Measurements from ENCODE around the gene COL1A2. TPM values are rescaled to one million over a fixed set of nuclear protein-coding genes. Genes with fewer than 3 reads are reported as not detected.

COL1A2 gene
- total and polyA plus RNA-seq, 2 of the 4 experiments (the other 2 are of a cell fraction): 1,211 to 4,454 TPM

DNA sequence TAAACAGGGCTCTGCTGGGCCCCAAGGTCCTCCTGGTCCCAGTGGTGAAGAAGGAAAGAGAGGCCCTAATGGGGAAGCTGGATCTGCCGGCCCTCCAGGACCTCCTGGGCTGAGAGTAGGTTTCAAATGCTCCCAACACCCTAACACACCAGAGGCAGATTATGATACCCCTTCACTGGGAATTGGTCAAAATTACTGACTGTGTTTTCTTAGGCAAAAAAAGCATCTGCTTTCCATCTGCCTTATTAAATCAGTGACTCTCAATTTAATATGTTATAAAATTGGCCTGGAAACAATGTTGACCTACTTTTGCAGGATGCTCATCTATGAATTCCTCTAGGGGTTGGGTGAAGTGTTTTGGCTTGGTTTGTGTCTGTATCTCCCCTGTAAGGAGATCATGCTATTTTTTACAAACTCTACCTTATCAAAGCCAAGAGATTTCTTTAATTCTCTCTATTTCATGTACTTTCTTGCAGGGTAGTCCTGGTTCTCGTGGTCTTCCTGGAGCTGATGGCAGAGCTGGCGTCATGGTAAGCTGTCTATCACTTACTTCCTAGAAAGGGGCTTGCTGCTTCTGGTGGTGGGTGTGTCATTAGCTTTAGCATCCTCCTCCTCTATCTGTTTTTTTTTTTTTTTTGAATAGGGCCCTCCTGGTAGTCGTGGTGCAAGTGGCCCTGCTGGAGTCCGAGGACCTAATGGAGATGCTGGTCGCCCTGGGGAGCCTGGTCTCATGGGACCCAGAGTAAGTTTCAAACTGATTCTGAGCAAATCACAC lies 15.9 kb downstream of the COL1A2 start:
- H3K9me3 ChIP-seq (ENCODE audit: control insufficient read depth, insufficient read depth, low read length): no peaks in the 10 kb centered on the region
- H4K5ac ChIP-seq (ENCODE audit: low read depth, low read length): peak overlapping the region; percentile 56
- BruUV-seq (replicated peaks): no TSS peak
- peak overlapping the region; percentile 84 for H3K9ac ChIP-seq (ENCODE audit: low read depth, low read length)
- peak overlapping the region; percentile 27; the same call in 1 of the 2 replicates for H2BK20ac ChIP-seq (ENCODE audit: low read depth, low read length)
- H2AK9ac ChIP-seq (replicated peaks; ENCODE audit: low read depth, low read length, poor library complexity): no peak overlapping the region
- H3K79me1 ChIP-seq (ENCODE audit: low read depth in 1 of 2, low read length in 2 of 2): peaks cover 0 to 38% of the 10 kb centered on the region in 2 experiments; a peak in 2 of 4 replicates
- H3K27ac ChIP-seq (ENCODE audit: insufficient read depth, low read length): peak overlapping the region; percentile 99
- no peak for DNase-seq
- H3K4me2 ChIP-seq (ENCODE audit: low read depth, low read length): no peak overlapping the region; the same call in 1 of the 2 replicates
- H2BK5ac ChIP-seq (ENCODE audit: low read depth, low read length, poor library complexity, severe bottlenecking): peak overlapping the region; percentile 99
- peaks cover 31% of the 10 kb centered on the region for H3K4me1 ChIP-seq (ENCODE audit: control insufficient read depth, insufficient read depth, low read length)
- H2BK15ac ChIP-seq (ENCODE audit: low read depth, low read length): peak overlapping the region; percentile 7; the same call in 1 of the 3 replicates
- peak overlapping the region; percentile 27 to 45; a peak in 3 of 4 replicates for H4K8ac ChIP-seq (ENCODE audit: low read depth in 2 of 2, low read length in 2 of 2)
- POLR2A ChIA-PET (ENCODE audit: unreplicated experiment): interaction anchor here (0.6 to 1.0 kb wide), 4 partner anchors 10 to 15 kb away, joined by 3 read pairs; no protein-coding TSS in a partner anchor
- H2AFZ ChIP-seq (replicated peaks; ENCODE audit: low read length, poor library complexity): no peak overlapping the region
- peaks cover 3% of the 10 kb centered on the region; the same call in 1 of the 2 replicates for H3K9me1 ChIP-seq (ENCODE audit: insufficient read depth, low read length)
- in situ Hi-C loops (cut with MboI; ENCODE audit: low sequenced_read_pairs) (no loop called here), intact Hi-C loops (cut with micrococcal nuclease) (no loop called here), dilution Hi-C loops (cut with HindIII; ENCODE audit: low sequenced_read_pairs, unreplicated experiment) (no loop called here)
- no peaks in the 10 kb centered on the region for H3K27me3 ChIP-seq (ENCODE audit: control insufficient read depth, insufficient read depth, low read length)
- H2AK5ac ChIP-seq (ENCODE audit: low read depth, low read length): peak overlapping the region; percentile 57; the same call in 1 of the 2 replicates
- peak overlapping the region; percentile 61 for H3K4ac ChIP-seq (ENCODE audit: low read depth, low read length)
- WGBS, 2 experiments (ENCODE audit: extremely low coverage in 2 of 2, insufficient read length in 1 of 2): no CpG with 5 or more reads among the region's 6 CpGs
- CTCF ChIA-PET: interaction anchor here (0.7 to 1.4 kb wide), 4 partner anchors 113 to 122 kb away, joined by 3 to 5 read pairs (median 4); no protein-coding TSS in a partner anchor
- H2BK120ac ChIP-seq (ENCODE audit: low read depth, low read length): peak overlapping the region; percentile 16
- no peak overlapping the region for H3K4me3 ChIP-seq (ENCODE audit: insufficient read depth, low read depth, low read length)
- H3K23ac ChIP-seq (ENCODE audit: low read depth, low read length): peak overlapping the region; percentile 20
- peak overlapping the region; percentile 87; the same call in 1 of the 2 replicates for H3K56ac ChIP-seq (ENCODE audit: extremely low read depth, insufficient read depth, low read length)
- peak overlapping the region; percentile 16 for H3K14ac ChIP-seq (replicated peaks; ENCODE audit: low read depth, low read length)
- peaks cover 86% of the 10 kb centered on the region for H3K36me3 ChIP-seq (ENCODE audit: control insufficient read depth, insufficient read depth, low read length)
- H3K18ac ChIP-seq (ENCODE audit: low read depth, low read length): peak overlapping the region; percentile 91
- peak overlapping the region; percentile 60 for H4K91ac ChIP-seq (ENCODE audit: insufficient read depth, low read depth, low read length)
- H4K20me1 ChIP-seq (ENCODE audit: insufficient read depth, low read length): peaks cover 26% of the 10 kb centered on the region; the same call in 1 of the 2 replicates
- ATAC-seq (ENCODE audit: low read depth): no peak; the same call in 1 of the 2 replicates
- TF ChIP-seq CEBPB (IDR thresholded peaks at IDR 0.05; ENCODE audit: low read depth, low read length) (no peak), MXI1 (IDR thresholded peaks at IDR 0.05; ENCODE audit: borderline replicate concordance, low read depth, low read length) (no peak), CHD1 (IDR thresholded peaks at IDR 0.05; ENCODE audit: low read depth, low read length) (no peak), ELK1 (IDR thresholded peaks at IDR 0.05; ENCODE audit: borderline replicate concordance, low read depth, low read length) (no peak), RFX5 (IDR thresholded peaks at IDR 0.05; ENCODE audit: low read depth, low read length) (no peak), RCOR1 (IDR thresholded peaks at IDR 0.05; ENCODE audit: insufficient replicate concordance, low read length) (no peak), FOS (IDR thresholded peaks at IDR 0.05; ENCODE audit: low read depth, low read length) (no peak), POLR2A (IDR thresholded peaks at IDR 0.05; ENCODE audit: low read depth, low read length) (no peak), RAD21 (IDR thresholded peaks at IDR 0.05; ENCODE audit: low read length) (no peak), USF2 (IDR thresholded peaks at IDR 0.05; ENCODE audit: low read depth, low read length) (no peak), SMC3 (IDR thresholded peaks at IDR 0.05; ENCODE audit: low read depth, low read length) (no peak), MAZ (IDR thresholded peaks at IDR 0.05; ENCODE audit: borderline replicate concordance, low read depth, low read length) (no peak), MAFK (IDR thresholded peaks at IDR 0.05; ENCODE audit: low read depth, low read length) (no peak)
- TF ChIP-seq, protein P1, sequence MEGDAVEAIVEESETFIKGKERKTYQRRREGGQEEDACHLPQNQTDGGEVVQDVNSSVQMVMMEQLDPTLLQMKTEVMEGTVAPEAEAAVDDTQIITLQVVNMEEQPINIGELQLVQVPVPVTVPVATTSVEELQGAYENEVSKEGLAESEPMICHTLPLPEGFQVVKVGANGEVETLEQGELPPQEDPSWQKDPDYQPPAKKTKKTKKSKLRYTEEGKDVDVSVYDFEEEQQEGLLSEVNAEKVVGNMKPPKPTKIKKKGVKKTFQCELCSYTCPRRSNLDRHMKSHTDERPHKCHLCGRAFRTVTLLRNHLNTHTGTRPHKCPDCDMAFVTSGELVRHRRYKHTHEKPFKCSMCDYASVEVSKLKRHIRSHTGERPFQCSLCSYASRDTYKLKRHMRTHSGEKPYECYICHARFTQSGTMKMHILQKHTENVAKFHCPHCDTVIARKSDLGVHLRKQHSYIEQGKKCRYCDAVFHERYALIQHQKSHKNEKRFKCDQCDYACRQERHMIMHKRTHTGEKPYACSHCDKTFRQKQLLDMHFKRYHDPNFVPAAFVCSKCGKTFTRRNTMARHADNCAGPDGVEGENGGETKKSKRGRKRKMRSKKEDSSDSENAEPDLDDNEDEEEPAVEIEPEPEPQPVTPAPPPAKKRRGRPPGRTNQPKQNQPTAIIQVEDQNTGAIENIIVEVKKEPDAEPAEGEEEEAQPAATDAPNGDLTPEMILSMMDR (conservative IDR thresholded peaks at IDR 0.05; ENCODE audit: low read depth, low read length): no peak
